ENCODE measurements around the gene GAS2.

Gene GAS2

GRCh38 chr11:22730319-22730718, 63.9 kb downstream of the GAS2 start:
- DNase-seq: no peak

GRCh38 chr11:22732588-22732987, 66.2 kb downstream of the GAS2 start:
- DNase-seq: no peak

- DNase-seq: no peak
Observed at GRCh38 chr11:22733475-22734248, 67.3 kb downstream of the GAS2 start.

GRCh38 chr11:22734628-22735345, 68.4 kb downstream of the GAS2 start:
- no peak for DNase-seq

- no peak for DNase-seq
Observed at GRCh38 chr11:22742157-22742613, 75.8 kb downstream of the GAS2 start.

GRCh38 chr11:22749536-22749935, 83.1 kb downstream of the GAS2 start:
- DNase-seq: no peak

- DNase-seq: peak; percentile 40
Observed at GRCh38 chr11:22752908-22753310, 86.5 kb downstream of the GAS2 start.

- no peak for DNase-seq
Observed at GRCh38 chr11:22753416-22753815, 87.0 kb downstream of the GAS2 start.

GRCh38 chr11:22761066-22761465, 94.7 kb downstream of the GAS2 start:
- no peak for DNase-seq

GRCh38 chr11:22763166-22763565, 96.8 kb downstream of the GAS2 start:
- no peak for DNase-seq

GRCh38 chr11:22764735-22765134, 98.3 kb downstream of the GAS2 start:
- DNase-seq: no peak

- no peak for DNase-seq
Observed at GRCh38 chr11:22768281-22768680, 101.9 kb downstream of the GAS2 start.

GRCh38 chr11:22769081-22769480, 102.7 kb downstream of the GAS2 start:
- no peak for DNase-seq

GRCh38 chr11:22774716-22775115, 108.3 kb downstream of the GAS2 start:
- no peak for DNase-seq

- no peak for DNase-seq
Observed at GRCh38 chr11:22775248-22775647, 108.8 kb downstream of the GAS2 start.

- no peak for DNase-seq
Observed at GRCh38 chr11:22778642-22779041, 112.2 kb downstream of the GAS2 start.

GRCh38 chr11:22779850-22780249, 113.4 kb downstream of the GAS2 start:
- DNase-seq: no peak

GRCh38 chr11:22780952-22781593, 114.7 kb downstream of the GAS2 start:
- DNase-seq: no peak

- no peak for DNase-seq
Observed at GRCh38 chr11:22785251-22785650, 118.8 kb downstream of the GAS2 start.

GRCh38 chr11:22786475-22786874, 120.1 kb downstream of the GAS2 start:
- DNase-seq: no peak

GRCh38 chr11:22787055-22787454, 120.6 kb downstream of the GAS2 start:
- no peak for DNase-seq

- peak; percentile 41 for DNase-seq
Observed at GRCh38 chr11:22787551-22788162, 121.2 kb downstream of the GAS2 start.

GRCh38 chr11:22792497-22792896, 126.1 kb downstream of the GAS2 start:
- DNase-seq: no peak

All from NCI-H774 (cell line).